KMS-11 (cell line): Measurements from ENCODE around the gene LPAR2.
"Not testable (repeated sequence)": the region's sequence is repeated elsewhere in the genome, so short reads cannot be mapped to it uniquely, and the experiment has no call there.

Experiments used
- H2AFZ ChIP-seq: fragments of 200-600 bp; sonication (generic); 2 replicates; pipeline ENCODE4 v1.6.1; 2016; ENCODE audit warnings: antibody characterized with exemption, mixed run types, low read depth
- H3K27ac ChIP-seq: fragments of 200-600 bp; sonication (generic); 2 replicates; pipeline ENCODE4 v1.6.1; 2016; ENCODE audit warnings: mild to moderate bottlenecking, mixed run types
- H3K27me3 ChIP-seq: fragments of 200-600 bp; sonication (generic); 2 replicates; pipeline ENCODE4 v1.6.1; 2017; ENCODE audit warnings: mild to moderate bottlenecking, low read depth, mixed run types, moderate library complexity; ENCODE audit not compliant: insufficient read depth
- H3K36me3 ChIP-seq: fragments of 200-600 bp; sonication (generic); 2 replicates; pipeline ENCODE4 v1.6.1; 2017; ENCODE audit warnings: mild to moderate bottlenecking, mixed run types; ENCODE audit not compliant: insufficient read depth
- H3K4me1 ChIP-seq: fragments of 200-600 bp; sonication (generic); 2 replicates; pipeline ENCODE4 v1.6.1; 2016; ENCODE audit warnings: mild to moderate bottlenecking, low read depth, mixed run types; ENCODE audit not compliant: poor library complexity, severe bottlenecking
- H3K4me2 ChIP-seq: fragments of 200-600 bp; sonication (generic); 2 replicates; pipeline ENCODE4 v1.7.0; 2016; ENCODE audit warnings: mild to moderate bottlenecking, mixed run types
- H3K4me3 ChIP-seq: fragments of 200-600 bp; sonication (generic); IDR thresholded peaks from 2 replicates; pipeline ENCODE4 v1.6.1; 2017; ENCODE audit warnings: low read depth, low read length, mixed read lengths; ENCODE audit not compliant: insufficient read depth
- H3K79me2 ChIP-seq: fragments of 200-600 bp; sonication (generic); 2 replicates; pipeline ENCODE4 v1.6.1; 2016; ENCODE audit warnings: low read depth, mixed run types; ENCODE audit not compliant: insufficient read depth
- H3K9ac ChIP-seq: fragments of 200-600 bp; sonication (generic); 2 replicates; pipeline ENCODE4 v1.6.1; 2016; ENCODE audit warnings: mild to moderate bottlenecking, mixed run types
- H4K20me1 ChIP-seq: fragments of 200-600 bp; sonication (generic); 2 replicates; pipeline ENCODE4 v1.6.1; 2016; ENCODE audit warnings: mild to moderate bottlenecking, mixed run types; ENCODE audit not compliant: insufficient read depth
- CTCF ChIP-seq: fragments of 200-600 bp; sonication (generic); conservative IDR thresholded peaks from 2 replicates; pipeline ENCODE4 v1.6.1; 2017; ENCODE audit warnings: low read depth, mild to moderate bottlenecking, antibody characterized with exemption, low read length, moderate library complexity, mixed read lengths

The LPAR2 gene

GRCh38 chr19:19613506-19613905 lies 14.5 kb downstream of the LPAR2 start:
- Histone ChIP-seq H3K4me2 (no peak overlapping the region), H3K36me3 (no peaks in the 10 kb centered on the region), H3K27me3 (no peaks in the 10 kb centered on the region), H3K4me1 (no peaks in the 10 kb centered on the region), H3K27ac (no peak overlapping the region), H2AFZ (no peak overlapping the region), H4K20me1 (no peaks in the 10 kb centered on the region), H3K4me3 (no peak overlapping the region), H3K79me2 (no peaks in the 10 kb centered on the region), H3K9ac (no peak overlapping the region)
- no peak for TF ChIP-seq CTCF

DNA sequence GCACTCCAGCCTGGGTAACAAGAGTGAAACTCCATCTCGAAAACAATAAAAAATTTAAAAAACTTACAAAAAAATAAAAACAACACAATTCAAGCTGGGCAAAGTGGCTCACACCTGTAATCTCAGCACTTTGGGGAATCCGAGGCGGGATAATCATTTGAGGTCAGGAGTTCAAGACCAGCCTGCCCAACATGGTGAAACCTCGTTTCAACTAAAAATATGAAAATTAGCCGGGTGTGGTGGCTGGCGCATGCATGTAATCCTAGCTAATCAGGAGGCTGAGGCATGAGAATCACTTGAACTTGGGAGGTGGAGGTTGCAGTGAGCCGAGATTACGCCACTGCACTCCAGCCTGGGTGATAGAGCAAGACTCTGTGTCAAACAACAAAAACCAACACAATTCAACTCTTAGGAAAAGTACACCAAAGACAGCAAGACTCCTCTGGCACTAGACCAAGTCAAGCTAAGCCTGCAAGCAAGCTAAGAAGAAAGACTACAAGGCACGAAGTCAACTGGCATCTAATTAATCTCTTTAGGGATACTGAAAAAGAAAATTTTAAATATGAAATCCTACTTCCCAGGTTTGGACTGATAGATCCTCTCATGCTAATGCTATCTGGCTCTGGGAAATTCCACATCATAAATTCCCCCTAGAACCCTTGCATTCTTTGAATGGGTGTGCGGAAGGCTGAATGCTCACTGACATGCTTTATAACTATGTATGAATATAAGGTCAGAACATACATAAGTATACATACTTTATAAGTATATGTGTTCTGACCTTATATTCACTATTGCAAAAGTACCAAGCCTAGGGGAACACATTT lies 17.4 kb downstream of the LPAR2 start:
- no peak overlapping the region for H3K4me3 ChIP-seq
- H3K4me1 ChIP-seq: no peaks in the 10 kb centered on the region
- H3K27me3 ChIP-seq: no peaks in the 10 kb centered on the region
- no peak overlapping the region for H3K27ac ChIP-seq
- no peak overlapping the region for H2AFZ ChIP-seq
- no peak for TF ChIP-seq CTCF
- H3K36me3 ChIP-seq: no peaks in the 10 kb centered on the region
- no peaks in the 10 kb centered on the region for H4K20me1 ChIP-seq
- H3K79me2 ChIP-seq: no peaks in the 10 kb centered on the region
- no peak overlapping the region for H3K4me2 ChIP-seq
- no peak overlapping the region for H3K9ac ChIP-seq

GRCh38 chr19:19606686-19607085 lies 21.3 kb downstream of the LPAR2 start:
- H3K4me2 ChIP-seq: not testable (repeated sequence)

DNA sequence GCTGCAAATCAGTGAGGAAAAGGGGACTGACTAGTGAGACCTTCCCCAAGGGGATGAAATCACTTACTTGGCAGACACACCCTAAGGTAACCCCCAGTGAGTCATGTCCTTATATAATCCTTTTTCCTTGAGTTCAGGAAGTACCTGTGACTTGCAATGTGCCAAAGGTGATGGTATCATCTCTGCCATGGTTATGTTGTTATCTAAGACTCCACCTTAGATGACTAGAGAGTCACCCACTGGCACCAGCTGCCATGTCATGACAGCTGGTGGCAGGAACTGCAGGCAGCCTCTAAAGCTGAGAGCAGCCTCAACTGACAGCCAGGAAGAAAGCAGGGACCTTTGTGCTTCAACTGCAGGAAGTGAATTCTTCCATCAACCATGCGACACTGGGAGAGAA lies 22.0 kb downstream of the LPAR2 start:
- no peak overlapping the region for H3K27ac ChIP-seq
- no peaks in the 10 kb centered on the region for H3K27me3 ChIP-seq
- H3K36me3 ChIP-seq: no peaks in the 10 kb centered on the region
- no peak overlapping the region for H3K9ac ChIP-seq
- H3K79me2 ChIP-seq: no peaks in the 10 kb centered on the region
- H2AFZ ChIP-seq: no peak overlapping the region
- no peaks in the 10 kb centered on the region for H4K20me1 ChIP-seq
- H3K4me2 ChIP-seq: no peak overlapping the region
- H3K4me3 ChIP-seq: no peak overlapping the region
- H3K4me1 ChIP-seq: no peaks in the 10 kb centered on the region
- no peak for TF ChIP-seq CTCF

More at GRCh38 chr19:19606686-19607085, 21.3 kb downstream of the LPAR2 start:
- H2AFZ ChIP-seq, H3K27me3 ChIP-seq, H4K20me1 ChIP-seq, H3K79me2 ChIP-seq, H3K4me1 ChIP-seq, H3K27ac ChIP-seq, H3K9ac ChIP-seq, H3K36me3 ChIP-seq, H3K4me3 ChIP-seq: not testable (repeated sequence)

- Histone ChIP-seq H4K20me1 (no peaks in the 10 kb centered on the region), H3K79me2 (no peaks in the 10 kb centered on the region), H3K9ac (no peak overlapping the region), H3K4me2 (no peak overlapping the region), H3K36me3 (no peaks in the 10 kb centered on the region), H2AFZ (no peak overlapping the region), H3K4me1 (no peaks in the 10 kb centered on the region), H3K4me3 (no peak overlapping the region), H3K27me3 (no peaks in the 10 kb centered on the region), H3K27ac (no peak overlapping the region)
- no peak for TF ChIP-seq CTCF
Measured at GRCh38 chr19:19602713-19603324, 25.2 kb downstream of the LPAR2 start.
